HCT116 (cell line): ENCODE data around the gene S100A10. TPM values are rescaled to one million over a fixed set of nuclear protein-coding genes. Genes with fewer than 3 reads are reported as not detected.

Experiments
- ATAC-seq: fragments of 200-7000 bp; cut with Tn5 transposase; 2 replicates; pipeline ENCODE4 v1.9.1; 2020; ENCODE audit warnings: mild to moderate bottlenecking, moderate library complexity
- BruUV-seq: library from RNA; stranded (reverse); fragments of 400-500 nt; replicated peaks from 2 replicates; lab custom pipeline; 2021; lab: Mats Ljungman, UMichigan
- CTCF ChIA-PET: fragments of 300-600 bp; sonication (Branson Sonifier 250); formaldehyde crosslinking; loops from one replicate; lab custom pipeline; 2021; ENCODE audit warnings: antibody characterized with exemption; lab: Charles Lee
- POLR2A ChIA-PET: fragments of 300-600, 350-600 bp; sonication (Branson Sonifier 250); formaldehyde crosslinking; loops from one replicate; lab custom pipeline; 2021; ENCODE audit warnings: antibody characterized with exemption; lab: Charles Lee
- RAD21 ChIA-PET, 2 experiments: fragments of 300-600 bp; sonication (Branson Sonifier 250); formaldehyde crosslinking; loops; one replicate each; lab custom pipeline; 2023; ENCODE audit warnings: low total read pairs in 2 of 2; ENCODE audit not compliant: uncharacterized antibody in 2 of 2, unreplicated experiment in 2 of 2, low non-redundant PET in 1 of 2; lab: Charles Lee
- DNase-seq: peaks from one replicate; pipeline ENCODE4 v3.0.0-alpha.2; 2010; ENCODE audit warnings: low read depth, low spot score
- H2AFZ ChIP-seq: fragments of 200-600 bp; shearing (Covaris generic), sonication (generic); 2 replicates; pipeline ENCODE4 v1.6.1; 2017; ENCODE audit warnings: low read depth, mixed run types, mixed read lengths, antibody characterized with exemption, low read length; ENCODE audit not compliant: poor library complexity, severe bottlenecking
- H3K27ac ChIP-seq: 2 replicates; pipeline ENCODE4 v1.5.1; 2012; ENCODE audit warnings: low read depth, low read length
- H3K27me3 ChIP-seq: fragments of 200-600 bp; sonication (generic); 2 replicates; pipeline ENCODE4 v1.6.1; 2016; ENCODE audit warnings: mixed run types, low read length, mixed read lengths; ENCODE audit not compliant: insufficient read depth
- H3K36me3 ChIP-seq, 2 experiments: fragments of 200-500 bp in 1 of 2; fragments of 200-600 bp in 1 of 2; sonication (Bioruptor generic) in 1 of 2; sonication (generic) in 1 of 2; 2 replicates each; pipeline versions ENCODE4 v1.5.1 to v1.6.1; 2014 to 2016; ENCODE audit warnings: low read length in 2 of 2, inconsistent platforms in 1 of 2, mixed read lengths in 1 of 2, mixed run types in 1 of 2; ENCODE audit not compliant: insufficient read depth in 2 of 2, control insufficient read depth in 1 of 2
- H3K4me1 ChIP-seq, 2 experiments: fragments of 200-600 bp in 1 of 2; sonication (generic) in 1 of 2; 2 replicates each; pipeline versions ENCODE4 v1.5.1 to v1.6.1; 2012 to 2017; ENCODE audit warnings: low read length in 2 of 2, inconsistent platforms in 1 of 2, mild to moderate bottlenecking in 1 of 2, mixed read lengths in 1 of 2, mixed run types in 1 of 2, moderate library complexity in 1 of 2; ENCODE audit not compliant: insufficient read depth in 2 of 2, control insufficient read depth in 1 of 2
- H3K4me2 ChIP-seq: fragments of 200-600 bp; sonication (generic); 2 replicates; pipeline ENCODE4 v1.6.1; 2017; ENCODE audit warnings: mixed run types, low read length, mixed read lengths
- H3K4me3 ChIP-seq, 2 experiments: fragments of 200-600 bp in 1 of 2; sonication (generic) in 1 of 2; replicated peaks in 1 of 2; 2 replicates each; pipeline ENCODE4 v1.5.1; 2011 to 2016; ENCODE audit warnings: low read length in 2 of 2, control low read depth in 1 of 2, low read depth in 1 of 2, mild to moderate bottlenecking in 1 of 2, mixed read lengths in 1 of 2, mixed run types in 1 of 2
- H3K79me2 ChIP-seq: fragments of 200-600 bp; sonication (generic); 2 replicates; pipeline ENCODE4 v1.6.1; 2017; ENCODE audit warnings: mild to moderate bottlenecking, mixed run types, low read length, moderate library complexity, mixed read lengths; ENCODE audit not compliant: insufficient read depth
- H3K9ac ChIP-seq: fragments of 200-600 bp; sonication (generic); 2 replicates; pipeline ENCODE4 v1.6.1; 2016; ENCODE audit warnings: low read length, mixed read lengths
- H3K9me2 ChIP-seq: fragments of 200-600 bp; sonication (generic), shearing (Covaris generic); 2 replicates; pipeline ENCODE4 v1.6.1; 2017; ENCODE audit warnings: mixed run types, mild to moderate bottlenecking, moderate library complexity; ENCODE audit not compliant: insufficient read depth
- H3K9me3 ChIP-seq, 2 experiments: fragments of 200-500 bp in 1 of 2; fragments of 200-600 bp in 1 of 2; sonication (Bioruptor generic) in 1 of 2; sonication (generic) in 1 of 2; 2 replicates each; pipeline ENCODE4 v1.6.1; 2014 to 2017; ENCODE audit warnings: low read length in 2 of 2, mixed read lengths in 2 of 2, inconsistent platforms in 1 of 2, low read depth in 1 of 2, mild to moderate bottlenecking in 1 of 2, mixed run types in 1 of 2, moderate library complexity in 1 of 2; ENCODE audit not compliant: control insufficient read depth in 1 of 2, insufficient read depth in 1 of 2
- H4K20me1 ChIP-seq: fragments of 200-600 bp; sonication (generic), shearing (Covaris generic); 2 replicates; pipeline ENCODE4 v1.6.1; 2017; ENCODE audit warnings: mixed run types, mild to moderate bottlenecking, moderate library complexity; ENCODE audit not compliant: insufficient read depth
- EZH2 ChIP-seq: fragments of 200-600 bp; sonication (generic); IDR thresholded peaks from 2 replicates; pipeline ENCODE4 v1.6.1; 2017; ENCODE audit warnings: antibody characterized with exemption, mixed run types
- EZH2phosphoT487 ChIP-seq: fragments of 200-600 bp; IDR thresholded peaks from 2 replicates; pipeline ENCODE4 v1.6.1; 2018; ENCODE audit warnings: antibody characterized with exemption, borderline replicate concordance
- SIN3A ChIP-seq: IDR thresholded peaks from 2 replicates; pipeline ENCODE4 v1.6.1; 2012; ENCODE audit warnings: low read depth
- SRF ChIP-seq: IDR thresholded peaks from 2 replicates; pipeline ENCODE4 v1.6.1; 2012; ENCODE audit warnings: low read depth
- TCF7L2 ChIP-seq: IDR thresholded peaks from 2 replicates; pipeline ENCODE4 v1.7.0; 2011; ENCODE audit warnings: borderline replicate concordance, inconsistent platforms; ENCODE audit not compliant: insufficient read depth, insufficient read length; ENCODE audit errors: extremely low read depth
- ZFX ChIP-seq: fragments of 450-650 bp; IDR thresholded peaks from 2 replicates; pipeline ENCODE4 v1.6.1; 2017
- intact Hi-C: fragments of 100-400 bp; cut with micrococcal nuclease; formaldehyde crosslinking; loops from 2 replicates; pipeline ENCODE4 v1.10.0; 2022
- total RNA-seq: library from RNA; stranded (reverse); gene quantifications from one replicate; pipeline ENCODE4 v1.2.1, GENCODE V29; 2021; ENCODE audit not compliant: unreplicated experiment
- TF ChIP-seq, protein P1 (sequence below): IDR thresholded peaks from 2 replicates; pipeline ENCODE4 v1.6.1; 2012; ENCODE audit warnings: low read depth
- TF ChIP-seq, protein P2 (sequence below): IDR thresholded peaks from 2 replicates; pipeline ENCODE4 v1.6.1; 2012

S100A10 gene
- total RNA-seq, 1 experiment from 2014 or later: 340 TPM

DNA sequence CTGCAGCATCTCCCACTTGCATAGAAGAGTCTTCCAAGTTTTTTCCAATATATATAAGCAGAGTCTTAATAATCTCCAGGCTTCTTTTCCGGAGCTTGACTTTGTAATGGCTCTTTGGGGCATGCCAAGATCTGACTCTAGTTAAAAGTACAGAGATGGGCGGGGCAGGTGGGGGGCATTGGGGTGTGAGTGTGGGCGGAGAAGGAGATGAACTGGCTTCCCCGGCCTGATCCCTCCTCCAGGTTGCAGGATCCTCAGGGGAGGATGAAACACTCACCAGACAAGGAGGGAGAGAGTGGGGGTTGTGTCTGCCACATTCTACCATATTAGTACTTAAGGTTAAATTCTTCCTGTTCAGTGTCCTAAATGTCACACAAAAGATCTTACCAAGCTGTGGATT lies 23.0 kb downstream of the S100A10 start (continued):
- TF ChIP-seq, protein P1, sequence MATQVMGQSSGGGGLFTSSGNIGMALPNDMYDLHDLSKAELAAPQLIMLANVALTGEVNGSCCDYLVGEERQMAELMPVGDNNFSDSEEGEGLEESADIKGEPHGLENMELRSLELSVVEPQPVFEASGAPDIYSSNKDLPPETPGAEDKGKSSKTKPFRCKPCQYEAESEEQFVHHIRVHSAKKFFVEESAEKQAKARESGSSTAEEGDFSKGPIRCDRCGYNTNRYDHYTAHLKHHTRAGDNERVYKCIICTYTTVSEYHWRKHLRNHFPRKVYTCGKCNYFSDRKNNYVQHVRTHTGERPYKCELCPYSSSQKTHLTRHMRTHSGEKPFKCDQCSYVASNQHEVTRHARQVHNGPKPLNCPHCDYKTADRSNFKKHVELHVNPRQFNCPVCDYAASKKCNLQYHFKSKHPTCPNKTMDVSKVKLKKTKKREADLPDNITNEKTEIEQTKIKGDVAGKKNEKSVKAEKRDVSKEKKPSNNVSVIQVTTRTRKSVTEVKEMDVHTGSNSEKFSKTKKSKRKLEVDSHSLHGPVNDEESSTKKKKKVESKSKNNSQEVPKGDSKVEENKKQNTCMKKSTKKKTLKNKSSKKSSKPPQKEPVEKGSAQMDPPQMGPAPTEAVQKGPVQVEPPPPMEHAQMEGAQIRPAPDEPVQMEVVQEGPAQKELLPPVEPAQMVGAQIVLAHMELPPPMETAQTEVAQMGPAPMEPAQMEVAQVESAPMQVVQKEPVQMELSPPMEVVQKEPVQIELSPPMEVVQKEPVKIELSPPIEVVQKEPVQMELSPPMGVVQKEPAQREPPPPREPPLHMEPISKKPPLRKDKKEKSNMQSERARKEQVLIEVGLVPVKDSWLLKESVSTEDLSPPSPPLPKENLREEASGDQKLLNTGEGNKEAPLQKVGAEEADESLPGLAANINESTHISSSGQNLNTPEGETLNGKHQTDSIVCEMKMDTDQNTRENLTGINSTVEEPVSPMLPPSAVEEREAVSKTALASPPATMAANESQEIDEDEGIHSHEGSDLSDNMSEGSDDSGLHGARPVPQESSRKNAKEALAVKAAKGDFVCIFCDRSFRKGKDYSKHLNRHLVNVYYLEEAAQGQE: no peak
- TF ChIP-seq TCF7L2: no peak

DNA sequence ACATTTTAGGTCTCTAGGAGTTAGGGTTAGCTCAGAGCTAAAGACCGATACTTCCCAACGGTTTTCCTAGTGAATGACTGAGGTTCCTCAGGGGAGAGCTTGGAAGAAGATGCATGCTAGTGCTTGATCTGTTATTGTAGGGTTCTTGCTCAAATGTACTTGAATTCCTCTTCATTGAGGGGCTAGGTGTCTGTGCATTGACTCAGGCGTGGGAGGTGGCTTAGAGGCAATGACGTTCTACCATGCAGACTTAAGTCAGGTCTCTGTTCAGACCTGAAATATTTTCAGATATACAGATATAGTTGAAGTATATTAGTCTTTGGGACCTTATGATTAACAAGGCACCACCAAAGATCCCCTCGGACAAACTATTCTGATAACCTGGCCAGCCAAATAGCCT lies 23.5 kb downstream of the S100A10 start:
- no peak for DNase-seq
- no TSS peak for BruUV-seq
- H3K4me2 ChIP-seq: peak overlapping the region; percentile 40
- no peak overlapping the region for H3K27ac ChIP-seq
- H3K9me2 ChIP-seq: no peaks in the 10 kb centered on the region
- no peak overlapping the region for H3K9ac ChIP-seq
- H3K9me3 ChIP-seq: no peaks in the 10 kb centered on the region
- RAD21 ChIA-PET: interaction anchor here in 1 of 2 experiments (0.6 kb wide), 1 partner anchor 26 kb away, joined by 3 read pairs; no protein-coding TSS in a partner anchor
- H3K27me3 ChIP-seq: no peaks in the 10 kb centered on the region
- H4K20me1 ChIP-seq: no peaks in the 10 kb centered on the region
- no peak overlapping the region for H3K4me3 ChIP-seq
- intact Hi-C loops: no loop called here
- ATAC-seq: no peak
- TF ChIP-seq, protein P2, sequence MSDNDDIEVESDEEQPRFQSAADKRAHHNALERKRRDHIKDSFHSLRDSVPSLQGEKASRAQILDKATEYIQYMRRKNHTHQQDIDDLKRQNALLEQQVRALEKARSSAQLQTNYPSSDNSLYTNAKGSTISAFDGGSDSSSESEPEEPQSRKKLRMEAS: no peak
- TF ChIP-seq EZH2: no peak
- TF ChIP-seq TCF7L2: no peak
- no peak for TF ChIP-seq ZFX
- no peak for TF ChIP-seq SRF
- no peak for TF ChIP-seq SIN3A
- no peak for TF ChIP-seq EZH2phosphoT487
- TF ChIP-seq, all 23 proteins: peak for 0
- CTCF ChIA-PET: interaction anchor here (2.9 to 8.8 kb wide), 4 partner anchors 24 to 44 kb away, joined by 22 to 168 read pairs (median 58); partner anchors contain the start of gene S100A10
- POLR2A ChIA-PET: interaction anchor here (1.4 kb wide), 1 partner anchor 19 kb away, joined by 3 read pairs; no protein-coding TSS in a partner anchor
- Histone ChIP-seq H3K79me2 (no peaks in the 10 kb centered on the region), H3K4me1 (peaks cover 45 to 65% of the 10 kb centered on the region in 2 experiments), H3K36me3 (no peaks in the 10 kb centered on the region), H2AFZ (no peak overlapping the region)
